Activated CD4-positive, alpha-beta T cell treated with anti-CD3 and anti-CD28 coated beads, Interleukin-2, amount 10 ng/mL, durations not matched to agents 7 days and 5 days (primary cell): ENCODE measurements around the gene RENBP. TPM values are rescaled to one million over a fixed set of nuclear protein-coding genes. Genes with fewer than 3 reads are reported as not detected.

Source experiments
- CTCF ChIA-PET: fragments of 350-600 bp; sonication (Branson Sonifier 250); formaldehyde crosslinking; loops from one replicate; lab custom pipeline; 2021; ENCODE audit warnings: antibody characterized with exemption; lab: Charles Lee
- POLR2A ChIA-PET: fragments of 350-600 bp; sonication (Branson Sonifier 250); formaldehyde crosslinking; loops from one replicate; lab custom pipeline; 2021; ENCODE audit warnings: antibody characterized with exemption; lab: Charles Lee
- DNase-seq: peaks from one replicate; pipeline ENCODE4 v3.0.0-alpha.2; 2020
- H3K27ac Mint-ChIP-seq: one replicate; pipeline ENCODE4 v1.8.0; 2021; ENCODE audit warnings: mild to moderate bottlenecking, moderate library complexity, mixed read lengths
- H3K27me3 Mint-ChIP-seq: one replicate; pipeline ENCODE4 v1.8.0; 2021; ENCODE audit warnings: mixed read lengths
- H3K36me3 Mint-ChIP-seq: one replicate; pipeline ENCODE4 v1.8.0; 2021; ENCODE audit warnings: low read depth, mixed read lengths
- H3K4me1 Mint-ChIP-seq: one replicate; pipeline ENCODE4 v1.8.0; 2021; ENCODE audit warnings: mixed read lengths
- H3K4me3 Mint-ChIP-seq: one replicate; pipeline ENCODE4 v1.8.0; 2021; ENCODE audit warnings: mild to moderate bottlenecking, moderate library complexity, mixed read lengths
- H3K9me3 Mint-ChIP-seq: one replicate; pipeline ENCODE4 v1.8.0; 2021; ENCODE audit warnings: mixed read lengths
- total RNA-seq, 2 experiments: library from RNA; stranded (reverse); gene quantifications; one replicate each; pipeline ENCODE4 v1.2.3, GENCODE V29; 2021

RENBP gene
- total RNA-seq, 2 experiments from 2014 or later, result 14.2 to 16.5 TPM

GRCh38 chrX:153948847-153949805, 4.7 kb upstream of the RENBP start:
- H3K9me3 Mint-ChIP-seq, result no peaks in the 10 kb centered on the region
- CTCF ChIA-PET, result interaction anchor here (0.6 to 10.3 kb wide), 13 partner anchors 10 to 541 kb away, joined by 3 to 205 read pairs (median 3); partner anchors contain the start of genes ARHGAP4, HCFC1, NAA10 and PLXNB3
- POLR2A ChIA-PET, result no interaction called here
- H3K27ac Mint-ChIP-seq, result peak overlapping the region; percentile 66
- H3K36me3 Mint-ChIP-seq, result peaks cover 28% of the 10 kb centered on the region
- no peak overlapping the region for H3K4me3 Mint-ChIP-seq
- H3K27me3 Mint-ChIP-seq, result no peaks in the 10 kb centered on the region
- no peak for DNase-seq
- peaks cover 31% of the 10 kb centered on the region for H3K4me1 Mint-ChIP-seq

- CTCF ChIA-PET, result interaction anchor here (0.6 to 10.3 kb wide), 12 partner anchors 10 to 542 kb away, joined by 3 to 205 read pairs (median 4); partner anchors contain the start of genes ARHGAP4, HCFC1, NAA10 and PLXNB3
- DNase-seq, result no peak
- H3K4me3 Mint-ChIP-seq, result no peak overlapping the region
- H3K36me3 Mint-ChIP-seq, result peaks cover 22% of the 10 kb centered on the region
- POLR2A ChIA-PET, result no interaction called here
- H3K27me3 Mint-ChIP-seq, result no peaks in the 10 kb centered on the region
- H3K9me3 Mint-ChIP-seq, result no peaks in the 10 kb centered on the region
- H3K4me1 Mint-ChIP-seq, result peaks cover 28% of the 10 kb centered on the region
- H3K27ac Mint-ChIP-seq, result peak overlapping the region; percentile 80
Observed at GRCh38 chrX:153948002-153948466, 3.6 kb upstream of the RENBP start.

GRCh38 chrX:153947009-153947769, 2.7 kb upstream of the RENBP start:
- DNase-seq, result peak; percentile 83
- H3K27ac Mint-ChIP-seq, result peak overlapping the region; percentile 86
- H3K4me3 Mint-ChIP-seq, result no peak overlapping the region
- H3K9me3 Mint-ChIP-seq, result no peaks in the 10 kb centered on the region
- ChIA-PET CTCF (interaction anchor here (0.6 to 10.3 kb wide), 22 partner anchors 9 to 543 kb away, joined by 3 to 205 read pairs (median 4); partner anchors contain the start of genes ARHGAP4, HCFC1, NAA10 and PLXNB3), POLR2A (no interaction called here)
- peaks cover 28% of the 10 kb centered on the region for H3K4me1 Mint-ChIP-seq
- H3K27me3 Mint-ChIP-seq, result no peaks in the 10 kb centered on the region
- H3K36me3 Mint-ChIP-seq, result peaks cover 19% of the 10 kb centered on the region

GRCh38 chrX:153945956-153946943, 1.8 kb upstream of the RENBP start:
- ChIA-PET POLR2A (no interaction called here), CTCF (interaction anchor here (0.6 to 10.3 kb wide), 15 partner anchors 8 to 583 kb away, joined by 3 to 205 read pairs (median 4); partner anchors contain the start of genes ARHGAP4, HCFC1, NAA10 and PLXNB3)

GRCh38 chrX:153944800-153945150, 332 bp upstream of the RENBP start:
- H3K27ac Mint-ChIP-seq, result no peak overlapping the region
- peaks cover 12% of the 10 kb centered on the region for H3K36me3 Mint-ChIP-seq
- H3K27me3 Mint-ChIP-seq, result no peaks in the 10 kb centered on the region
- POLR2A ChIA-PET, result no interaction called here
- CTCF ChIA-PET, result interaction anchor here (0.6 to 10.3 kb wide), 5 partner anchors 16 to 918 kb away, joined by 3 to 205 read pairs (median 6); partner anchors contain the start of genes ARHGAP4, HCFC1, NAA10 and PLXNB3
- H3K4me3 Mint-ChIP-seq, result no peak overlapping the region
- no peaks in the 10 kb centered on the region for H3K9me3 Mint-ChIP-seq
- no peak for DNase-seq
- peaks cover 28% of the 10 kb centered on the region for H3K4me1 Mint-ChIP-seq

More at GRCh38 chrX:153945956-153946943, 1.8 kb upstream of the RENBP start:
- peaks cover 30% of the 10 kb centered on the region for H3K4me1 Mint-ChIP-seq
- H3K27ac Mint-ChIP-seq, result no peak overlapping the region
- no peaks in the 10 kb centered on the region for H3K9me3 Mint-ChIP-seq
- H3K27me3 Mint-ChIP-seq, result no peaks in the 10 kb centered on the region
- no peak overlapping the region for H3K4me3 Mint-ChIP-seq
- no peak for DNase-seq
- peaks cover 16% of the 10 kb centered on the region for H3K36me3 Mint-ChIP-seq

GRCh38 chrX:153941336-153942252, 2.8 kb downstream of the RENBP start:
- Mint-ChIP-seq H3K4me3 (peak overlapping the region; percentile 61), H3K27me3 (no peaks in the 10 kb centered on the region), H3K27ac (peak overlapping the region; percentile 79), H3K9me3 (no peaks in the 10 kb centered on the region), H3K36me3 (peaks cover 7% of the 10 kb centered on the region), H3K4me1 (peaks cover 15% of the 10 kb centered on the region)
- no peak for DNase-seq
- POLR2A ChIA-PET, result no interaction called here
- CTCF ChIA-PET, result interaction anchor here (1.0 kb wide), 1 partner anchor 13 kb away, joined by 3 read pairs; no protein-coding TSS in a partner anchor

- ChIA-PET POLR2A (no interaction called here), CTCF (interaction anchor here (1.0 to 3.3 kb wide), 4 partner anchors 8 to 17 kb away, joined by 3 to 15 read pairs (median 5); no protein-coding TSS in a partner anchor)
- no peak overlapping the region for H3K4me3 Mint-ChIP-seq
- H3K9me3 Mint-ChIP-seq, result no peaks in the 10 kb centered on the region
- H3K36me3 Mint-ChIP-seq, result peaks cover 7% of the 10 kb centered on the region
- no peaks in the 10 kb centered on the region for H3K27me3 Mint-ChIP-seq
- peaks cover 17% of the 10 kb centered on the region for H3K4me1 Mint-ChIP-seq
- no peak for DNase-seq
- H3K27ac Mint-ChIP-seq, result no peak overlapping the region
Observed at GRCh38 chrX:153939573-153939972, 4.9 kb downstream of the RENBP start.

GRCh38 chrX:153938226-153938786, 6.1 kb downstream of the RENBP start:
- Mint-ChIP-seq H3K4me1 (peaks cover 20% of the 10 kb centered on the region), H3K9me3 (no peaks in the 10 kb centered on the region), H3K27me3 (no peaks in the 10 kb centered on the region), H3K36me3 (peaks cover 5% of the 10 kb centered on the region), H3K27ac (no peak overlapping the region), H3K4me3 (no peak overlapping the region)
- CTCF ChIA-PET, result interaction anchor here (0.8 to 3.3 kb wide), 5 partner anchors 9 to 14 kb away, joined by 3 to 15 read pairs (median 6); no protein-coding TSS in a partner anchor
- DNase-seq, result no peak
- POLR2A ChIA-PET, result no interaction called here

- peaks cover 22% of the 10 kb centered on the region for H3K4me1 Mint-ChIP-seq
- no peak overlapping the region for H3K27ac Mint-ChIP-seq
- DNase-seq, result no peak
- H3K36me3 Mint-ChIP-seq, result peaks cover 5% of the 10 kb centered on the region
- no peak overlapping the region for H3K4me3 Mint-ChIP-seq
- ChIA-PET CTCF (interaction anchor here (0.8 to 3.3 kb wide), 4 partner anchors 9 to 12 kb away, joined by 5 to 15 read pairs (median 6); no protein-coding TSS in a partner anchor), POLR2A (no interaction called here)
- H3K27me3 Mint-ChIP-seq, result no peaks in the 10 kb centered on the region
- no peaks in the 10 kb centered on the region for H3K9me3 Mint-ChIP-seq
Observed at GRCh38 chrX:153937056-153937455, 7.4 kb downstream of the RENBP start.

- Mint-ChIP-seq H3K27me3 (no peaks in the 10 kb centered on the region), H3K27ac (peak overlapping the region; percentile 54), H3K9me3 (no peaks in the 10 kb centered on the region), H3K4me1 (peaks cover 28% of the 10 kb centered on the region), H3K36me3 (peaks cover 8% of the 10 kb centered on the region), H3K4me3 (peak overlapping the region; percentile 70)
- no peak for DNase-seq
- CTCF ChIA-PET, result interaction anchor here (16.0 kb wide), 1 partner anchor 13 kb away, joined by 205 read pairs; the partner anchor contains the start of gene RENBP
- POLR2A ChIA-PET, result no interaction called here
Observed at GRCh38 chrX:153935326-153935851, 9.1 kb downstream of the RENBP start.
